SIG-M5 treated with dmso at 0.1 percent for 504 hours (cell line): ENCODE measurements around the gene INPPL1.

Experiments
- DNase-seq: peaks from one replicate; lab custom pipeline; 2025; ENCODE audit not compliant: unreplicated experiment; lab: John Stamatoyannopoulos, UW

The INPPL1 gene

GRCh38 chr11:72274435-72274834 lies 49.9 kb downstream of the INPPL1 start:
- DNase-seq: no peak

GRCh38 chr11:72278905-72279304 lies 54.3 kb downstream of the INPPL1 start:
- no peak for DNase-seq

- no peak for DNase-seq
These were observed 55.5 kb downstream of the INPPL1 start for GRCh38 chr11:72280037-72280436.

GRCh38 chr11:72280726-72281315 lies 56.3 kb downstream of the INPPL1 start:
- no peak for DNase-seq

GRCh38 chr11:72283947-72284346 lies 59.4 kb downstream of the INPPL1 start:
- no peak for DNase-seq

- DNase-seq: no peak
These were observed 62.7 kb downstream of the INPPL1 start for GRCh38 chr11:72287293-72287692.
